ENCODE measurements around the gene CDC42BPG. TPM values are rescaled to one million over a fixed set of nuclear protein-coding genes. Genes with fewer than 3 reads are reported as not detected.
A peak's percentile ranks its signal among the peaks of the same experiment; 100 is the strongest.
"Not testable (repeated sequence)": the region's sequence is repeated elsewhere in the genome, so short reads cannot be mapped to it uniquely, and the experiment has no call there.

The CDC42BPG gene
- total and polyA plus RNA-seq, 2 donors (not counting 1 experiment from before 2014, with no cell fraction given): 0.03 to 0.33 TPM

- DNase-seq (ENCODE audit: low read depth in 2 of 2): no peak
- H2AFZ ChIP-seq (ENCODE audit: low read length): no peak overlapping the region
- TF ChIP-seq EZH2 (IDR thresholded peaks at IDR 0.05; ENCODE audit: low read length, missing control alignments) (no peak), CTCF (conservative IDR thresholded peaks at IDR 0.05 in 1 of 2, IDR thresholded peaks at IDR 0.05 in 1 of 2; ENCODE audit: low read depth in 1 of 2, low read length in 2 of 2) (no peak)
- H3K9ac ChIP-seq (ENCODE audit: insufficient read depth, low read length): no peak overlapping the region
- H3K4me2 ChIP-seq (ENCODE audit: extremely low read depth, insufficient read depth, low read length): no peak overlapping the region
- no peaks in the 10 kb centered on the region for H4K20me1 ChIP-seq (ENCODE audit: control insufficient read depth, extremely low read depth, insufficient read depth, low read length)
- peaks cover 3% of the 10 kb centered on the region for H3K79me2 ChIP-seq (ENCODE audit: control insufficient read depth, insufficient read depth, low read length)
- H3K27ac ChIP-seq (ENCODE audit: insufficient read depth, low read length): no peak overlapping the region
- H3K27me3 ChIP-seq (ENCODE audit: control insufficient read depth, insufficient read depth, low read length): no peaks in the 10 kb centered on the region
- peaks cover 11% of the 10 kb centered on the region for H3K36me3 ChIP-seq (ENCODE audit: control insufficient read depth, insufficient read depth, low read length)
- no peak overlapping the region for H3K4me3 ChIP-seq (replicated peaks in 1 of 4; ENCODE audit: control extremely low read depth in 1 of 4, insufficient read depth in 1 of 4, low read depth in 3 of 4, low read length in 4 of 4)
- no peaks in the 10 kb centered on the region for H3K9me3 ChIP-seq (ENCODE audit: control insufficient read depth, insufficient read depth, low read depth, low read length)
- peaks cover 18% of the 10 kb centered on the region for H3K4me1 ChIP-seq (ENCODE audit: control insufficient read depth, extremely low read depth, insufficient read depth, low read length)
Observed at GRCh38 chr11:64848214-64848825, 3.9 kb upstream of the CDC42BPG start.

- no peaks in the 10 kb centered on the region for H3K27me3 ChIP-seq (ENCODE audit: control insufficient read depth, insufficient read depth, low read length)
- peak; percentile 74 to 85 for DNase-seq (ENCODE audit: low read depth in 2 of 2)
- TF ChIP-seq CTCF (conservative IDR thresholded peaks at IDR 0.05 in 1 of 2, IDR thresholded peaks at IDR 0.05 in 1 of 2; ENCODE audit: low read depth in 1 of 2, low read length in 2 of 2): peak; percentile 79 to 84
- no peak for TF ChIP-seq EZH2 (IDR thresholded peaks at IDR 0.05; ENCODE audit: low read length, missing control alignments)
- peak overlapping the region; percentile 16 for H2AFZ ChIP-seq (ENCODE audit: low read length)
- peaks cover 15% of the 10 kb centered on the region for H3K4me1 ChIP-seq (ENCODE audit: control insufficient read depth, extremely low read depth, insufficient read depth, low read length)
- peaks cover 4% of the 10 kb centered on the region for H3K36me3 ChIP-seq (ENCODE audit: control insufficient read depth, insufficient read depth, low read length)
- H3K79me2 ChIP-seq (ENCODE audit: control insufficient read depth, insufficient read depth, low read length): no peaks in the 10 kb centered on the region
- H3K4me3 ChIP-seq (replicated peaks in 1 of 4; ENCODE audit: control extremely low read depth in 1 of 4, insufficient read depth in 1 of 4, low read depth in 3 of 4, low read length in 4 of 4): no peak overlapping the region
- H3K9ac ChIP-seq (ENCODE audit: insufficient read depth, low read length): no peak overlapping the region
- H3K27ac ChIP-seq (ENCODE audit: insufficient read depth, low read length): peak overlapping the region; percentile 19
- H3K4me2 ChIP-seq (ENCODE audit: extremely low read depth, insufficient read depth, low read length): no peak overlapping the region
- H3K9me3 ChIP-seq (ENCODE audit: control insufficient read depth, insufficient read depth, low read depth, low read length): no peaks in the 10 kb centered on the region
- H4K20me1 ChIP-seq (ENCODE audit: control insufficient read depth, extremely low read depth, insufficient read depth, low read length): no peaks in the 10 kb centered on the region
Observed at GRCh38 chr11:64846998-64847666, 2.7 kb upstream of the CDC42BPG start.

- not testable (repeated sequence) for H3K9ac ChIP-seq (ENCODE audit: insufficient read depth, low read length); H3K36me3 ChIP-seq (ENCODE audit: control insufficient read depth, insufficient read depth, low read length); H3K4me3 ChIP-seq (replicated peaks in 1 of 4; ENCODE audit: control extremely low read depth in 1 of 4, insufficient read depth in 1 of 4, low read depth in 3 of 4, low read length in 4 of 4); H3K27ac ChIP-seq (ENCODE audit: insufficient read depth, low read length); H3K4me2 ChIP-seq (ENCODE audit: extremely low read depth, insufficient read depth, low read length); H4K20me1 ChIP-seq (ENCODE audit: control insufficient read depth, extremely low read depth, insufficient read depth, low read length); H3K9me3 ChIP-seq (ENCODE audit: control insufficient read depth, insufficient read depth, low read depth, low read length); H3K4me1 ChIP-seq (ENCODE audit: control insufficient read depth, extremely low read depth, insufficient read depth, low read length); H3K27me3 ChIP-seq (ENCODE audit: control insufficient read depth, insufficient read depth, low read length); DNase-seq (ENCODE audit: low read depth in 2 of 2); H3K79me2 ChIP-seq (ENCODE audit: control insufficient read depth, insufficient read depth, low read length); H2AFZ ChIP-seq (ENCODE audit: low read length)
Observed at GRCh38 chr11:64845776-64846129, 1.3 kb upstream of the CDC42BPG start.
